ENCODE data around the gene C1orf105.

C1orf105 gene

GRCh38 chr1:172457479-172458130, 37.1 kb downstream of the C1orf105 start:
- Histone ChIP-seq H3K4me1 (ENCODE audit: control insufficient read depth, insufficient read depth, low read length) (no peaks in the 10 kb centered on the region), H3K36me3 (ENCODE audit: control insufficient read depth in 2 of 2, insufficient read depth in 1 of 2, low read length in 2 of 2) (no peaks in the 10 kb centered on the region), H3K27ac (ENCODE audit: extremely low read depth, low read depth, low read length) (no peak overlapping the region), H3K4me3 (ENCODE audit: low read depth, low read length) (no peak overlapping the region), H3K9me3 (ENCODE audit: control insufficient read depth, insufficient read depth, low read depth, low read length) (no peaks in the 10 kb centered on the region)
- TF ChIP-seq SP2 (tag by site-specific recombination; IDR thresholded peaks at IDR 0.05), result no peak
- no peak for TF ChIP-seq ZNF24 (tag by site-specific recombination; IDR thresholded peaks at IDR 0.05)
- no peak for TF ChIP-seq SALL2 (tag by site-specific recombination; IDR thresholded peaks at IDR 0.05; ENCODE audit: borderline replicate concordance)
- TF ChIP-seq HIC1 (tag by site-specific recombination; IDR thresholded peaks at IDR 0.05), result no peak
- no peak for TF ChIP-seq ZBTB17 (tag by site-specific recombination; IDR thresholded peaks at IDR 0.05)
- no peak for TF ChIP-seq OSR2 (tag by site-specific recombination; IDR thresholded peaks at IDR 0.05)
- no peak for TF ChIP-seq ZNF600 (tag by site-specific recombination; IDR thresholded peaks at IDR 0.05)
- no peak for TF ChIP-seq CTCF (tag by site-specific recombination; IDR thresholded peaks at IDR 0.05)
- TF ChIP-seq BCL11B (tag by site-specific recombination; IDR thresholded peaks at IDR 0.05; ENCODE audit: low read depth), result no peak
- TF ChIP-seq ZNF302 (tag by site-specific recombination; IDR thresholded peaks at IDR 0.05; ENCODE audit: low read depth), result no peak
- no peak for TF ChIP-seq ZNF747 (tag by site-specific recombination; IDR thresholded peaks at IDR 0.05)
- TF ChIP-seq YY2 (tag by site-specific recombination; IDR thresholded peaks at IDR 0.05), result no peak
- no peak for TF ChIP-seq ZNF558 (tag by site-specific recombination; IDR thresholded peaks at IDR 0.05)
- TF ChIP-seq ZBTB21 (tag by site-specific recombination; IDR thresholded peaks at IDR 0.05), result no peak
- no peak for TF ChIP-seq ZBTB48 (tag by site-specific recombination; IDR thresholded peaks at IDR 0.05)
- TF ChIP-seq ZNF670 (tag by site-specific recombination; IDR thresholded peaks at IDR 0.05; ENCODE audit: low read depth), result no peak
- no peak for TF ChIP-seq ZNF555 (tag by site-specific recombination; conservative IDR thresholded peaks at IDR 0.05)
- no peak for TF ChIP-seq ZNF214 (tag by site-specific recombination; IDR thresholded peaks at IDR 0.05; ENCODE audit: borderline replicate concordance)
- CTCF ChIA-PET, result interaction anchor here (0.7 to 1.0 kb wide), 2 partner anchors 9 to 13 kb away, joined by 3 to 4 read pairs; no protein-coding TSS in a partner anchor
- POLR2A ChIA-PET, result no interaction called here

GRCh38 chr1:172460177-172460576, 39.7 kb downstream of the C1orf105 start:
- ChIA-PET CTCF (interaction anchor here (1.4 kb wide), 1 partner anchor 16 kb away, joined by 8 read pairs; the partner anchor contains the start of gene PIGC), POLR2A (interaction anchor here (0.6 kb wide), 1 partner anchor 939 kb away, joined by 3 read pairs; no protein-coding TSS in a partner anchor)
- H3K27ac ChIP-seq (ENCODE audit: extremely low read depth, low read depth, low read length), result no peak overlapping the region
- H3K9me3 ChIP-seq (ENCODE audit: control insufficient read depth, insufficient read depth, low read depth, low read length), result no peaks in the 10 kb centered on the region
- no peaks in the 10 kb centered on the region for H3K36me3 ChIP-seq (ENCODE audit: control insufficient read depth in 2 of 2, insufficient read depth in 1 of 2, low read length in 2 of 2)
- H3K4me3 ChIP-seq (ENCODE audit: low read depth, low read length), result no peak overlapping the region
- TF ChIP-seq GLI2 (tag by site-specific recombination; IDR thresholded peaks at IDR 0.05; ENCODE audit: borderline replicate concordance, low read depth) (no peak), ZNF138 (tag by site-specific recombination; IDR thresholded peaks at IDR 0.05; ENCODE audit: borderline replicate concordance) (no peak)
- H3K4me1 ChIP-seq (ENCODE audit: control insufficient read depth, insufficient read depth, low read length), result no peaks in the 10 kb centered on the region

Measured in HEK293 (cell line).